Liver (tissue), 9 donors: Measurements from ENCODE around the gene PYGM. TPM values are rescaled to one million over a fixed set of nuclear protein-coding genes. Genes with fewer than 3 reads are reported as not detected.
"Not testable (repeated sequence)": the region's sequence is repeated elsewhere in the genome, so short reads cannot be mapped to it uniquely, and the experiment has no call there.

ENCODE experiments used
- DNase-seq: peaks from one replicate; pipeline ENCODE4 v3.0.0-alpha.2; 2017; ENCODE audit warnings: low spot score
- H3K27ac ChIP-seq, 2 donors: one replicate each; pipeline ENCODE4 v1.7.0; 2013; ENCODE audit warnings: inconsistent platforms in 2 of 2, low read length in 2 of 2, control low read depth in 1 of 2, low read depth in 1 of 2, mild to moderate bottlenecking in 1 of 2
- H3K27me3 ChIP-seq, 4 donors: one replicate each; pipeline versions ENCODE4 v1.6.1 to v1.7.0; 2013; ENCODE audit warnings: low read length in 3 of 4, inconsistent platforms in 1 of 4, mild to moderate bottlenecking in 1 of 4, moderate library complexity in 1 of 4; ENCODE audit not compliant: control insufficient read depth in 4 of 4, insufficient read depth in 4 of 4
- H3K36me3 ChIP-seq, 4 donors: one replicate each; pipeline versions ENCODE4 v1.6.1 to v1.7.0; 2013; ENCODE audit warnings: low read length in 3 of 4, mild to moderate bottlenecking in 3 of 4, low read depth in 1 of 4, moderate library complexity in 1 of 4; ENCODE audit not compliant: control insufficient read depth in 4 of 4, insufficient read depth in 3 of 4
- H3K4me1 ChIP-seq, 4 donors: one replicate each; pipeline versions ENCODE4 v1.6.1 to v1.7.0; 2013; ENCODE audit warnings: low read length in 3 of 4, mild to moderate bottlenecking in 3 of 4, moderate library complexity in 1 of 4; ENCODE audit not compliant: control insufficient read depth in 4 of 4, insufficient read depth in 4 of 4
- H3K4me3 ChIP-seq, 3 donors: one replicate each; pipeline versions ENCODE4 v1.6.1 to v1.7.0; 2013; ENCODE audit warnings: low read length in 3 of 3, control low read depth in 1 of 3, low read depth in 1 of 3, mild to moderate bottlenecking in 1 of 3
- H3K9ac ChIP-seq, 2 donors: one replicate each; pipeline ENCODE4 v1.7.0; 2013; ENCODE audit warnings: low read length in 2 of 2, mild to moderate bottlenecking in 2 of 2, moderate library complexity in 2 of 2, control low read depth in 1 of 2, low read depth in 1 of 2
- H3K9me3 ChIP-seq, 4 donors: one replicate each; pipeline versions ENCODE4 v1.6.1 to v1.7.0; 2013; ENCODE audit warnings: low read length in 3 of 4; ENCODE audit not compliant: control insufficient read depth in 4 of 4
- ATF3 ChIP-seq: IDR thresholded peaks from 2 replicates; pipeline ENCODE4 v1.6.1; 2016; ENCODE audit warnings: antibody characterized with exemption
- CTCF ChIP-seq: fragments of 150-350 bp; IDR thresholded peaks from 2 replicates; pipeline ENCODE4 v1.5.1; 2017; ENCODE audit warnings: improper control_type of control experiment, low read depth, low read length; ENCODE audit not compliant: missing input control
- EGR1 ChIP-seq, 2 donors: IDR thresholded peaks; 2 replicates each; pipeline ENCODE4 v1.6.1; 2016 to 2018; ENCODE audit warnings: antibody characterized with exemption in 2 of 2, low read depth in 2 of 2
- FOXA1 ChIP-seq: IDR thresholded peaks from 2 replicates; pipeline ENCODE4 v1.6.1; 2016; ENCODE audit warnings: antibody characterized with exemption
- FOXA2 ChIP-seq: IDR thresholded peaks from 2 replicates; pipeline ENCODE4 v1.6.1; 2016; ENCODE audit warnings: antibody characterized with exemption
- GABPA ChIP-seq, 2 donors: IDR thresholded peaks in 1 of 2; conservative IDR thresholded peaks in 1 of 2; 2 replicates each; pipeline ENCODE4 v1.6.1; 2016; ENCODE audit warnings: antibody characterized with exemption in 2 of 2, mild to moderate bottlenecking in 1 of 2, moderate library complexity in 1 of 2
- HNF4A ChIP-seq, 2 donors: conservative IDR thresholded peaks; 2 replicates each; pipeline ENCODE4 v1.6.1; 2016; ENCODE audit warnings: antibody characterized with exemption in 2 of 2, mild to moderate bottlenecking in 2 of 2
- HNF4G ChIP-seq: IDR thresholded peaks from 2 replicates; pipeline ENCODE4 v1.6.1; 2016; ENCODE audit warnings: antibody characterized with exemption
- JUND ChIP-seq, 2 donors: IDR thresholded peaks; 2 replicates each; pipeline ENCODE4 v1.6.1; 2016; ENCODE audit warnings: antibody characterized with exemption in 2 of 2
- NR2F2 ChIP-seq: IDR thresholded peaks from 2 replicates; pipeline ENCODE4 v1.6.1; 2016; ENCODE audit warnings: antibody characterized with exemption
- RAD21 ChIP-seq, 2 donors: IDR thresholded peaks; 2 replicates each; pipeline ENCODE4 v1.6.1; 2016; ENCODE audit warnings: antibody characterized with exemption in 2 of 2, mild to moderate bottlenecking in 2 of 2
- REST ChIP-seq: IDR thresholded peaks from 2 replicates; pipeline ENCODE4 v1.6.1; 2016; ENCODE audit warnings: antibody characterized with exemption, mild to moderate bottlenecking
- RXRA ChIP-seq, 2 donors: IDR thresholded peaks; 2 replicates each; pipeline ENCODE4 v1.6.1; 2017 to 2018; ENCODE audit warnings: antibody characterized with exemption in 2 of 2, mild to moderate bottlenecking in 1 of 2
- SP1 ChIP-seq: IDR thresholded peaks from 2 replicates; pipeline ENCODE4 v1.6.1; 2018; ENCODE audit warnings: antibody characterized with exemption, mild to moderate bottlenecking
- TAF1 ChIP-seq: conservative IDR thresholded peaks from 2 replicates; pipeline ENCODE4 v1.6.1; 2016; ENCODE audit warnings: antibody characterized with exemption, mild to moderate bottlenecking
- YY1 ChIP-seq: IDR thresholded peaks from 2 replicates; pipeline ENCODE4 v1.6.1; 2016; ENCODE audit warnings: antibody characterized with exemption, mild to moderate bottlenecking
- WGBS: extraction: QIAGEN DNeasy Blood & Tissue Kit; methylation state at CpG from one replicate; pipeline ENCODE4 v1.1.7; 2013; 5-methylcytosine and 5-hydroxymethylcytosine counted together
- polyA plus RNA-seq, 2 donors: library from polyadenylated mRNA; stranded (reverse) in 1 of 2; unstranded in 1 of 2; fragments of 200-250 nt in 1 of 2; fragments of >200 nt in 1 of 2; fragmentation: Nextera tagmentation in 1 of 2; extraction: Ambion mirVana in 1 of 2; gene quantifications; one replicate each; pipeline versions ENCODE4 v1.2.1 to v1.2.3, GENCODE V29; 2013 to 2015
- total RNA-seq, 2 donors: library from RNA; depleted of rRNA; stranded (reverse); fragments of >200 nt; gene quantifications; one replicate each; pipeline ENCODE4 v1.2.3, GENCODE V29; 2014
- TF ChIP-seq, protein P1 (sequence below): IDR thresholded peaks from 2 replicates; pipeline ENCODE4 v1.6.1; 2016; ENCODE audit warnings: antibody characterized with exemption
- TF ChIP-seq, protein P2 (sequence below): IDR thresholded peaks from 2 replicates; pipeline ENCODE4 v1.6.1; 2016; ENCODE audit warnings: antibody characterized with exemption
- donor health status: healthy.
- donor health status: healthy.
- donor health status: healthy.
- donor health status: healthy.
- donor health status: healthy.

Gene PYGM
- total and polyA plus RNA-seq, 4 donors: 0.23 to 1.3 (median 0.29) TPM

DNA sequence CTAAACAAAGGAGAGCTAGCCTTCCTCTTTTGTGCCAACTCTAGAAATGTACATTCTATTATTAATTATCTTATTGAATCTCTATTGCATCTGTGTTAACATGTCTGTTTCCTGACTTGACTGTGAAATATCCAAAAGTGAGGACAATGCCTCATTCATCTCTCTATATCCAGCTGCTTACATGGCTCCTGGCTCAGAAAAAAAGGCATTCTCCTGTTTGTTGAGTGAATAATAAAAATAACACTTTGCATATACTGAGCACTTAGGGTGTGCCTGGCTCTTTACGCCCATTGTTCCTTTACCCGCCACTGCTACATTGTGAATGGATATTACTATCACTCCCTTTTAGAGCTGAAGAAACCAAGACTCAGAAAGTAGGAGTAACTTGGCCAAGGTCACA lies 56.7 kb downstream of the PYGM start (continued):
- TF ChIP-seq REST (no peak), CTCF (no peak)

GRCh38 chr11:64701956-64702355 lies 57.8 kb downstream of the PYGM start:
- WGBS: 90% methylated on average over 27 of the region's 29 CpGs
- not testable (repeated sequence) for H3K27me3 ChIP-seq, H3K9ac ChIP-seq, H3K4me3 ChIP-seq, H3K27ac ChIP-seq, H3K4me1 ChIP-seq, H3K36me3 ChIP-seq, DNase-seq, H3K9me3 ChIP-seq

- peaks cover 0 to 3% (median under 1%) of the 10 kb centered on the region in 4 donors for H3K27me3 ChIP-seq
- TF ChIP-seq HNF4G (no peak), FOXA1 (no peak), HNF4A (conservative IDR thresholded peaks at IDR 0.05) (no peak), CTCF (no peak), GABPA (IDR thresholded peaks at IDR 0.05 in 1 of 2, conservative IDR thresholded peaks at IDR 0.05 in 1 of 2) (no peak), SP1 (no peak), EGR1 (IDR thresholded peaks at IDR 0.05; ENCODE audit: low read depth in 2 of 2) (no peak), YY1 (no peak), RAD21 (IDR thresholded peaks at IDR 0.05) (no peak), NR2F2 (no peak), TAF1 (no peak), FOXA2 (no peak), ATF3 (no peak), RXRA (IDR thresholded peaks at IDR 0.05) (no peak), JUND (IDR thresholded peaks at IDR 0.05) (no peak), REST (no peak)
- TF ChIP-seq, protein P1, sequence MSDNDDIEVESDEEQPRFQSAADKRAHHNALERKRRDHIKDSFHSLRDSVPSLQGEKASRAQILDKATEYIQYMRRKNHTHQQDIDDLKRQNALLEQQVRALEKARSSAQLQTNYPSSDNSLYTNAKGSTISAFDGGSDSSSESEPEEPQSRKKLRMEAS: no peak
- TF ChIP-seq, protein P2, sequence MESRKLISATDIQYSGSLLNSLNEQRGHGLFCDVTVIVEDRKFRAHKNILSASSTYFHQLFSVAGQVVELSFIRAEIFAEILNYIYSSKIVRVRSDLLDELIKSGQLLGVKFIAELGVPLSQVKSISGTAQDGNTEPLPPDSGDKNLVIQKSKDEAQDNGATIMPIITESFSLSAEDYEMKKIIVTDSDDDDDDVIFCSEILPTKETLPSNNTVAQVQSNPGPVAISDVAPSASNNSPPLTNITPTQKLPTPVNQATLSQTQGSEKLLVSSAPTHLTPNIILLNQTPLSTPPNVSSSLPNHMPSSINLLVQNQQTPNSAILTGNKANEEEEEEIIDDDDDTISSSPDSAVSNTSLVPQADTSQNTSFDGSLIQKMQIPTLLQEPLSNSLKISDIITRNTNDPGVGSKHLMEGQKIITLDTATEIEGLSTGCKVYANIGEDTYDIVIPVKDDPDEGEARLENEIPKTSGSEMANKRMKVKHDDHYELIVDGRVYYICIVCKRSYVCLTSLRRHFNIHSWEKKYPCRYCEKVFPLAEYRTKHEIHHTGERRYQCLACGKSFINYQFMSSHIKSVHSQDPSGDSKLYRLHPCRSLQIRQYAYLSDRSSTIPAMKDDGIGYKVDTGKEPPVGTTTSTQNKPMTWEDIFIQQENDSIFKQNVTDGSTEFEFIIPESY: no peak
- no peak overlapping the region for H3K27ac ChIP-seq
- H3K4me3 ChIP-seq: no peak overlapping the region
- no peaks in the 10 kb centered on the region for H3K36me3 ChIP-seq
- DNase-seq: no peak
- H3K9ac ChIP-seq: no peak overlapping the region
- H3K4me1 ChIP-seq: no peaks in the 10 kb centered on the region
- 82% methylated on average over 1 of the region's 1 CpG for WGBS
- no peaks in the 10 kb centered on the region for H3K9me3 ChIP-seq
Observed at GRCh38 chr11:64698427-64698826, 61.3 kb downstream of the PYGM start.
